ENCODE data around the gene ZAR1L.

Gene ZAR1L

GRCh38 chr13:32302461-32302860, 12.7 kb downstream of the ZAR1L start:
- DNase-seq (ENCODE audit: low read depth) = no peak

GRCh38 chr13:32300920-32301319, 14.2 kb downstream of the ZAR1L start:
- no peak for DNase-seq (ENCODE audit: low read depth)

- DNase-seq (ENCODE audit: low read depth) = no peak
Measured at GRCh38 chr13:32300406-32300805, 14.8 kb downstream of the ZAR1L start.

- no peak for DNase-seq (ENCODE audit: low read depth)
Measured at GRCh38 chr13:32299893-32300292, 15.3 kb downstream of the ZAR1L start.

GRCh38 chr13:32298695-32299094, 16.5 kb downstream of the ZAR1L start:
- no peak for DNase-seq (ENCODE audit: low read depth)

GRCh38 chr13:32297206-32297605, 18.0 kb downstream of the ZAR1L start:
- DNase-seq (ENCODE audit: low read depth) = no peak

GRCh38 chr13:32285633-32285965, 29.6 kb downstream of the ZAR1L start:
- no peak for DNase-seq (ENCODE audit: low read depth)

- no peak for DNase-seq (ENCODE audit: low read depth)
Measured at GRCh38 chr13:32284927-32285632, 30.1 kb downstream of the ZAR1L start.

- no peak for DNase-seq (ENCODE audit: low read depth)
Measured at GRCh38 chr13:32282096-32282711, 33.0 kb downstream of the ZAR1L start.

GRCh38 chr13:32281096-32281495, 34.1 kb downstream of the ZAR1L start:
- DNase-seq (ENCODE audit: low read depth) = no peak

- DNase-seq (ENCODE audit: low read depth) = no peak
Measured at GRCh38 chr13:32278426-32278825, 36.7 kb downstream of the ZAR1L start.

- no peak for DNase-seq (ENCODE audit: low read depth)
Measured at GRCh38 chr13:32277839-32278238, 37.3 kb downstream of the ZAR1L start.

- no peak for DNase-seq (ENCODE audit: low read depth)
Measured at GRCh38 chr13:32272021-32272683, 43.0 kb downstream of the ZAR1L start.

- DNase-seq (ENCODE audit: low read depth) = no peak
Measured at GRCh38 chr13:32267836-32268439, 47.2 kb downstream of the ZAR1L start.

GRCh38 chr13:32266130-32266529, 49.0 kb downstream of the ZAR1L start:
- no peak for DNase-seq (ENCODE audit: low read depth)

GRCh38 chr13:32265726-32266125, 49.4 kb downstream of the ZAR1L start:
- no peak for DNase-seq (ENCODE audit: low read depth)

- DNase-seq (ENCODE audit: low read depth) = no peak
Measured at GRCh38 chr13:32264407-32264806, 50.8 kb downstream of the ZAR1L start.

- no peak for DNase-seq (ENCODE audit: low read depth)
Measured at GRCh38 chr13:32262619-32263018, 52.5 kb downstream of the ZAR1L start.

- DNase-seq (ENCODE audit: low read depth) = no peak
Measured at GRCh38 chr13:32262165-32262564, 53.0 kb downstream of the ZAR1L start.

- no peak for DNase-seq (ENCODE audit: low read depth)
Measured at GRCh38 chr13:32261567-32261966, 53.6 kb downstream of the ZAR1L start.

- no peak for DNase-seq (ENCODE audit: low read depth)
Measured at GRCh38 chr13:32259116-32259515, 56.0 kb downstream of the ZAR1L start.

GRCh38 chr13:32257649-32258048, 57.5 kb downstream of the ZAR1L start:
- no peak for DNase-seq (ENCODE audit: low read depth)

- DNase-seq (ENCODE audit: low read depth) = no peak
Measured at GRCh38 chr13:32256243-32256642, 58.9 kb downstream of the ZAR1L start.

Data from T-helper 22 cell (primary cell).